Thoracic aorta (tissue), 2 donors: Measurements from ENCODE around the gene NCOA6. TPM values are rescaled to one million over a fixed set of nuclear protein-coding genes. Genes with fewer than 3 reads are reported as not detected.

Source experiments
- ATAC-seq: fragments of 150-250 bp; one replicate; pipeline ENCODE4 v1.8.0; 2017; ENCODE audit warnings: low read depth; ENCODE audit not compliant: insufficient number of reproducible peaks, low FRiP score
- DNase-seq: peaks from one replicate; pipeline ENCODE4 v3.0.0-alpha.2; 2020; ENCODE audit warnings: low spot score
- H3K27ac ChIP-seq, 2 donors: fragments of 200-600 bp; sonication (generic); 1 replicate in 1 of 2; 2 replicates in 1 of 2; pipeline ENCODE4 v1.5.1; 2016; ENCODE audit warnings: mild to moderate bottlenecking in 2 of 2, moderate library complexity in 2 of 2
- H3K27me3 ChIP-seq: fragments of 200-600 bp; sonication (generic); replicated peaks from 2 replicates; pipeline ENCODE4 v1.6.0; 2016; ENCODE audit warnings: mild to moderate bottlenecking; ENCODE audit not compliant: insufficient read depth
- H3K36me3 ChIP-seq: fragments of 200-600 bp; sonication (generic); one replicate; pipeline ENCODE4 v1.5.1; 2016
- H3K4me1 ChIP-seq, 2 donors: fragments of 200-600 bp; sonication (generic); 1 replicate in 1 of 2; 2 replicates in 1 of 2; pipeline versions ENCODE4 v1.5.1 to v1.6.0; 2016; ENCODE audit warnings: low read depth in 2 of 2, mild to moderate bottlenecking in 1 of 2; ENCODE audit not compliant: control insufficient read depth in 1 of 2
- H3K4me3 ChIP-seq: fragments of 200-600 bp; sonication (generic); 2 replicates; pipeline ENCODE4 v1.5.1; 2016; ENCODE audit warnings: mild to moderate bottlenecking
- H3K9me3 ChIP-seq: fragments of 200-600 bp; sonication (generic); 2 replicates; pipeline ENCODE4 v1.5.1; 2016
- total RNA-seq, 2 donors: library from RNA; depleted of rRNA; stranded (reverse); fragments of >200 nt; gene quantifications; one replicate each; pipeline versions ENCODE4 v1.1.0 to v1.2.3, GENCODE V29; 2016
- TF ChIP-seq, protein P1 (sequence below): fragments of 200-600 bp; sonication (generic); IDR thresholded peaks from one replicate; pipeline ENCODE4 v1.5.1; 2019; ENCODE audit warnings: antibody characterized with exemption

NCOA6 gene
- total RNA-seq, 2 donors from 2014 or later, result 14.8 to 21.4 TPM

DNA sequence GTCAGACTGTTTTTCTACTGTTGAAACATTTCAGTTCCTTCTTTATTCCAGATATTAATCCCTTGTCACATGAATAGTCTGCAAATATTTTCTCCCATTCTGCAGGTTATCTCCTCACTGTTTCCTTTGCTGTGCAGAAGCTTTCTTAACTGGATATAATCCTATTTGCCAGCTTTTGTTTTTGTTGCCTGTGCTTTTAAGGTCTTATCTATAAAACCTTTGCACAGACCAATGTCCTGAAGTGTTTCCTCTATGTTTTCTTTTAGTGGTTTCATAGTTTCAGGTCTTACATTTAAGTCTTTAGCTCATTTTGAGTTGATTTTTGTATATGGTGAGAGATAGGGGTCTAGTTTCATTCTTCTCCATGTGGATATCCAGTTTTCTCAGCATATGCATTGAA lies 19.2 kb downstream of the NCOA6 start:
- TF ChIP-seq, protein P1, sequence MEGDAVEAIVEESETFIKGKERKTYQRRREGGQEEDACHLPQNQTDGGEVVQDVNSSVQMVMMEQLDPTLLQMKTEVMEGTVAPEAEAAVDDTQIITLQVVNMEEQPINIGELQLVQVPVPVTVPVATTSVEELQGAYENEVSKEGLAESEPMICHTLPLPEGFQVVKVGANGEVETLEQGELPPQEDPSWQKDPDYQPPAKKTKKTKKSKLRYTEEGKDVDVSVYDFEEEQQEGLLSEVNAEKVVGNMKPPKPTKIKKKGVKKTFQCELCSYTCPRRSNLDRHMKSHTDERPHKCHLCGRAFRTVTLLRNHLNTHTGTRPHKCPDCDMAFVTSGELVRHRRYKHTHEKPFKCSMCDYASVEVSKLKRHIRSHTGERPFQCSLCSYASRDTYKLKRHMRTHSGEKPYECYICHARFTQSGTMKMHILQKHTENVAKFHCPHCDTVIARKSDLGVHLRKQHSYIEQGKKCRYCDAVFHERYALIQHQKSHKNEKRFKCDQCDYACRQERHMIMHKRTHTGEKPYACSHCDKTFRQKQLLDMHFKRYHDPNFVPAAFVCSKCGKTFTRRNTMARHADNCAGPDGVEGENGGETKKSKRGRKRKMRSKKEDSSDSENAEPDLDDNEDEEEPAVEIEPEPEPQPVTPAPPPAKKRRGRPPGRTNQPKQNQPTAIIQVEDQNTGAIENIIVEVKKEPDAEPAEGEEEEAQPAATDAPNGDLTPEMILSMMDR, result no peak
- H3K27me3 ChIP-seq, result no peaks in the 10 kb centered on the region
- ATAC-seq, result no peak
- DNase-seq, result no peak
- H3K36me3 ChIP-seq, result no peaks in the 10 kb centered on the region
- no peaks in the 10 kb centered on the region for H3K4me1 ChIP-seq
- no peak overlapping the region for H3K27ac ChIP-seq
- H3K4me3 ChIP-seq, result no peak overlapping the region
- no peaks in the 10 kb centered on the region for H3K9me3 ChIP-seq

DNA sequence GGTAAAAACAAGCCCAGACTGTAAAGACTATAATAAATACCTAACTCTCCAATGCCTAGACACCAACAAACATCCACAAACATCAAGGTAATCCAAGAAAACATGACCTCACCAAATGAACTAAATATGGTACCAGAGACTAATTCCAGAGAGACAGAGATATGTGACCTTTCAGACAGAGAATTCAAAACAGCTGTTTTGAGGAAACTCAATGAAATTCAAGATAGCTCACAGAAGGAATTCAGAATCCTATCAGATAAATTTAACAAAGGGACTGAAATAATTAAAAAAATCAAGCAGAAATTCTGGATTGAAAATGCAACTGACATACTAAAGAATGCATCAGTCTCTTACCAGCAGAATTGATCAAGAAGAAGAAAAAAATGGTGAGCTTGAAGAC lies 26.6 kb downstream of the NCOA6 start:
- no peaks in the 10 kb centered on the region for H3K9me3 ChIP-seq
- no peak for ATAC-seq
- H3K4me3 ChIP-seq, result no peak overlapping the region
- TF ChIP-seq, protein P1, result no peak
- H3K27me3 ChIP-seq, result no peaks in the 10 kb centered on the region
- no peak overlapping the region for H3K27ac ChIP-seq
- no peak for DNase-seq
- H3K4me1 ChIP-seq, result no peaks in the 10 kb centered on the region
- H3K36me3 ChIP-seq, result no peaks in the 10 kb centered on the region

DNA sequence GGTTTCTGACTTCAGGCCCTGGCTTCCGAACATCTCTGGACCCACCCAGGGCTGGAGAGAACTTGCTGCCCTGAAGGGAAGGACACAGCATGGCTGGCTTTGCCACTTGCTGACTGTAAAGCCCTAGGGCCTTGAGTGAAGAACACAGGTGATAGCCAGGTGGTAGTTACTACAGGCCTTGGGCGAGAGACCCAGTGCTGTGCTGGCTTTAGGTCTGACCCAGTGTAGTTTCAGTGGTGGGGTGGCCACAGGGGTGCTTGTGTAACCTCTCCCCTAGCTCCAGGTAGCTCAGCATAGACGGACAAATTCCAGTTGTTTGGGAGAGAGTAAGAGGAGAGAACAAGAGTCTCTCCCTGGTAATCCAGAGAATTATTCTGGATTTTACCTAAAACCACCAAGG lies 27.1 kb downstream of the NCOA6 start:
- no peak for DNase-seq
- no peaks in the 10 kb centered on the region for H3K4me1 ChIP-seq

DNA sequence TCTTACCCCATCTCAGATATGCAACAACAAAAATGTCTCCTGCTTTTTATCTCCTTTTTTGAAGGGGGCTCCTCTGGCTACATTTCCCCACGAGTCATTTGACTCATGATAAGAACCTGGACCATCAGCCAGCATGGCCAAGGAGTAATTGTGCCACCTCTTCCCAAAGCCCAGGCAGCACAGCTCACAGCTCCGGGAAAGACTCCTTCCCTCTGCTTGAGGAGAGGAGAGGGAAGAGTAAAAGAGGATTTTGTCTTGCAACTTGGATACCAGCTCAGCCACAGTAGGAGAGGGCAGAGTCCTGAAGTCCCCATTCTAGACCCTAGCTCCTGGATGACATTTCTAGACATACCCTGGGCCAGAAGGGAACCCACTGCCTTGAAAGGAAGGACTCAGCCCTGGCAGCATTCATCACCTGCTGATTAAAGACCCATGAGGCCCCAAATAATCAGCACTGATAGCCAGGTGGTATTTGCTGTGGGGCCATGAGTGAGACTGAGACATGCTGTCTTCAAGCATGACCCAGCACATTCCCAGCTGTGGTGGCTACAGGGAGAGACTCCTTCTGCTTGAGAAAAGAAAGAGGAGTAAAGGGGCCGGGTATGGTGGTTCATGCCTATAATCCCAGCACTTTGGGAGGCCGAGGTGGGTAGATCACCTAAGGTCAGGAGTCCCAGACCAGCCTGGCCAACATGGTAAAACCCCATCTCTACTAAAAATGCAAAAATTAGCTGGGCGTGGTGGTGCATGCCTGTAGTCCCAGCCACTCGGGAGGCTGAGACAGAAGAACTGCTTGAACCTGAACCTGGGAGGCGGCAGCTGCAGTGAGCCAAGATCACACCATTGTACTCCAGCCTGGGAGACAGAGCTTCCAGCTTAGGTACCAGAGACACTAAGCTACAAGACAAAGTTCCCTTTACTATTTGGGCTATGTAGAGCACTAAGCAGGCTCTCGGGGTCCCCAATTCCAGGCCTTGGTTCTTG lies 28.1 kb downstream of the NCOA6 start:
- peaks cover under 1 to 6% of the 10 kb centered on the region in 2 donors for H3K4me1 ChIP-seq
- H3K4me3 ChIP-seq, result no peak overlapping the region
- no peak for ATAC-seq
- no peaks in the 10 kb centered on the region for H3K9me3 ChIP-seq
- no peaks in the 10 kb centered on the region for H3K27me3 ChIP-seq
- TF ChIP-seq, protein P1, result no peak
- no peak for DNase-seq
- no peaks in the 10 kb centered on the region for H3K36me3 ChIP-seq
- no peak overlapping the region for H3K27ac ChIP-seq

More for the DNA sequence above, 27.1 kb downstream of the NCOA6 start:
- Histone ChIP-seq H3K4me3 (no peak overlapping the region), H3K9me3 (no peaks in the 10 kb centered on the region), H3K27ac (no peak overlapping the region), H3K36me3 (no peaks in the 10 kb centered on the region), H3K27me3 (no peaks in the 10 kb centered on the region)
- no peak for ATAC-seq
- TF ChIP-seq, protein P1, result no peak

DNA sequence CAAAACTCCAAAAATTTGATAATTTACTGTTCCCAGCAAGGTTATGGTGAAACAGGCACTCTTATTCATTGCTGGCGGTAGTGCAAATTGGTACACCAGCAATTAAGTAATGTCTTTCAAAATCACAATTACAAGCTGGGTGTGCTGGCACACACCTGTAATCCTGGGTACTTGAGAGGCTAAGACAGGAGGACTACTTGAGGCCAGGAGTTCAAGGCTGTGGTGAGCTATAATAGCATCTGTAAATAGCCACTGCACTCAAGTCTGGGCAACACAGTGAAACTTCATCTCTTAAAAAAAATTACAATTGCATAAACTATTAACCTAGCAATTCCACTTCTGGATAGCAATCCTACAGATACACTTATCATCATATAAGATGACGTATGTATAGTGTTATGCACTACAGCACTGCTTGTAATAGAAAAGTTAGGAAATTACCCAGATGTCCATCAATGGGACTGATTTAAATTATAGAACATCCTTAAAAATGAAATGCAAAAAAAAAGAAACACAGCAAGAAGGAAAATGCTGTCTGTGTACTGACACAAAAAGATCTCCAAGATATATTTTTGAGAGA lies 31.4 kb downstream of the NCOA6 start:
- H3K4me1 ChIP-seq, result peaks cover 8 to 21% of the 10 kb centered on the region in 2 donors
- ATAC-seq, result no peak
- DNase-seq, result no peak
- H3K4me3 ChIP-seq, result no peak overlapping the region
- no peaks in the 10 kb centered on the region for H3K9me3 ChIP-seq
- no peak overlapping the region for H3K27ac ChIP-seq
- no peaks in the 10 kb centered on the region for H3K27me3 ChIP-seq
- peaks cover 7% of the 10 kb centered on the region for H3K36me3 ChIP-seq
- TF ChIP-seq, protein P1, result no peak
